ENCODE measurements around the gene MTURN.

GRCh38 chr7:30180718-30181117 is 45.9 kb downstream of the MTURN start:
- no peak for TF ChIP-seq POLR2A (IDR thresholded peaks at IDR 0.05)
- TF ChIP-seq CTCF (IDR thresholded peaks at IDR 0.05) = no peak

All from right lobe of liver (tissue), 4 donors.